ENCODE data around the gene PDGFC. TPM values are rescaled to one million over a fixed set of nuclear protein-coding genes. Genes with fewer than 3 reads are reported as not detected.

Gene PDGFC
- total RNA-seq, 1 experiment from 2014 or later = 9.8 TPM

- no peaks in the 10 kb centered on the region for H3K4me1 ChIP-seq (ENCODE audit: control insufficient read depth in 1 of 2, insufficient read depth in 2 of 2, low read length in 2 of 2)
- H3K9me3 ChIP-seq (ENCODE audit: control insufficient read depth in 1 of 2, insufficient read depth in 1 of 2, low read depth in 1 of 2, low read length in 2 of 2) = no peaks in the 10 kb centered on the region
- no peak overlapping the region for H2AFZ ChIP-seq (ENCODE audit: low read depth, low read length, poor library complexity, severe bottlenecking)
- no peak overlapping the region for H3K9ac ChIP-seq (ENCODE audit: low read length)
- ATAC-seq (no peak), DNase-seq (ENCODE audit: low read depth, low spot score) (no peak)
- RAD21 ChIA-PET (ENCODE audit: low non-redundant PET in 1 of 2, low total read pairs in 2 of 2, uncharacterized antibody in 2 of 2, unreplicated experiment in 2 of 2) = no interaction called here
- no peaks in the 10 kb centered on the region for H3K9me2 ChIP-seq (ENCODE audit: insufficient read depth)
- H4K20me1 ChIP-seq (ENCODE audit: insufficient read depth) = no peaks in the 10 kb centered on the region
- H3K4me3 ChIP-seq (replicated peaks in 1 of 2; ENCODE audit: low read depth in 1 of 2, low read length in 2 of 2) = no peak overlapping the region
- intact Hi-C loops (cut with micrococcal nuclease) = no loop called here
- TF ChIP-seq SRF (IDR thresholded peaks at IDR 0.05; ENCODE audit: low read depth) (no peak), EGR1 (IDR thresholded peaks at IDR 0.05; ENCODE audit: low read depth) (no peak), SIN3A (IDR thresholded peaks at IDR 0.05; ENCODE audit: low read depth) (no peak), ZNF274 (IDR thresholded peaks at IDR 0.05; ENCODE audit: low read depth, low read length) (no peak), YY1 (IDR thresholded peaks at IDR 0.05; ENCODE audit: extremely low read depth, insufficient replicate concordance, low read depth, low read length) (no peak), EZH2 (IDR thresholded peaks at IDR 0.05) (no peak), JUND (IDR thresholded peaks at IDR 0.05) (no peak), SP1 (IDR thresholded peaks at IDR 0.05; ENCODE audit: low read depth) (no peak), TCF7L2 (IDR thresholded peaks at IDR 0.05; ENCODE audit: borderline replicate concordance, extremely low read depth, insufficient read depth, insufficient read length) (no peak), CEBPB (IDR thresholded peaks at IDR 0.05; ENCODE audit: low read depth) (no peak), EZH2phosphoT487 (IDR thresholded peaks at IDR 0.05; ENCODE audit: borderline replicate concordance) (no peak), FOSL1 (IDR thresholded peaks at IDR 0.05; ENCODE audit: low read depth) (no peak), CBX3 (IDR thresholded peaks at IDR 0.05; ENCODE audit: low read depth) (no peak), ZFX (IDR thresholded peaks at IDR 0.05) (no peak)
- TF ChIP-seq, protein P1, sequence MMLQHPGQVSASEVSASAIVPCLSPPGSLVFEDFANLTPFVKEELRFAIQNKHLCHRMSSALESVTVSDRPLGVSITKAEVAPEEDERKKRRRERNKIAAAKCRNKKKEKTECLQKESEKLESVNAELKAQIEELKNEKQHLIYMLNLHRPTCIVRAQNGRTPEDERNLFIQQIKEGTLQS (IDR thresholded peaks at IDR 0.05) = no peak
- TF ChIP-seq, protein P2, sequence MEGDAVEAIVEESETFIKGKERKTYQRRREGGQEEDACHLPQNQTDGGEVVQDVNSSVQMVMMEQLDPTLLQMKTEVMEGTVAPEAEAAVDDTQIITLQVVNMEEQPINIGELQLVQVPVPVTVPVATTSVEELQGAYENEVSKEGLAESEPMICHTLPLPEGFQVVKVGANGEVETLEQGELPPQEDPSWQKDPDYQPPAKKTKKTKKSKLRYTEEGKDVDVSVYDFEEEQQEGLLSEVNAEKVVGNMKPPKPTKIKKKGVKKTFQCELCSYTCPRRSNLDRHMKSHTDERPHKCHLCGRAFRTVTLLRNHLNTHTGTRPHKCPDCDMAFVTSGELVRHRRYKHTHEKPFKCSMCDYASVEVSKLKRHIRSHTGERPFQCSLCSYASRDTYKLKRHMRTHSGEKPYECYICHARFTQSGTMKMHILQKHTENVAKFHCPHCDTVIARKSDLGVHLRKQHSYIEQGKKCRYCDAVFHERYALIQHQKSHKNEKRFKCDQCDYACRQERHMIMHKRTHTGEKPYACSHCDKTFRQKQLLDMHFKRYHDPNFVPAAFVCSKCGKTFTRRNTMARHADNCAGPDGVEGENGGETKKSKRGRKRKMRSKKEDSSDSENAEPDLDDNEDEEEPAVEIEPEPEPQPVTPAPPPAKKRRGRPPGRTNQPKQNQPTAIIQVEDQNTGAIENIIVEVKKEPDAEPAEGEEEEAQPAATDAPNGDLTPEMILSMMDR (IDR thresholded peaks at IDR 0.05 in 2 of 3, conservative IDR thresholded peaks at IDR 0.05 in 1 of 3; ENCODE audit: borderline replicate concordance in 1 of 3, insufficient read depth in 1 of 3, low read depth in 2 of 3, low read length in 2 of 3) = no peak
- TF ChIP-seq, protein P3, sequence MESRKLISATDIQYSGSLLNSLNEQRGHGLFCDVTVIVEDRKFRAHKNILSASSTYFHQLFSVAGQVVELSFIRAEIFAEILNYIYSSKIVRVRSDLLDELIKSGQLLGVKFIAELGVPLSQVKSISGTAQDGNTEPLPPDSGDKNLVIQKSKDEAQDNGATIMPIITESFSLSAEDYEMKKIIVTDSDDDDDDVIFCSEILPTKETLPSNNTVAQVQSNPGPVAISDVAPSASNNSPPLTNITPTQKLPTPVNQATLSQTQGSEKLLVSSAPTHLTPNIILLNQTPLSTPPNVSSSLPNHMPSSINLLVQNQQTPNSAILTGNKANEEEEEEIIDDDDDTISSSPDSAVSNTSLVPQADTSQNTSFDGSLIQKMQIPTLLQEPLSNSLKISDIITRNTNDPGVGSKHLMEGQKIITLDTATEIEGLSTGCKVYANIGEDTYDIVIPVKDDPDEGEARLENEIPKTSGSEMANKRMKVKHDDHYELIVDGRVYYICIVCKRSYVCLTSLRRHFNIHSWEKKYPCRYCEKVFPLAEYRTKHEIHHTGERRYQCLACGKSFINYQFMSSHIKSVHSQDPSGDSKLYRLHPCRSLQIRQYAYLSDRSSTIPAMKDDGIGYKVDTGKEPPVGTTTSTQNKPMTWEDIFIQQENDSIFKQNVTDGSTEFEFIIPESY (IDR thresholded peaks at IDR 0.05; ENCODE audit: extremely low read depth, insufficient replicate concordance, low read length) = no peak
- no peaks in the 10 kb centered on the region for H3K27me3 ChIP-seq (ENCODE audit: insufficient read depth, low read length)
- no peak overlapping the region for H3K27ac ChIP-seq (ENCODE audit: low read depth, low read length)
- no peaks in the 10 kb centered on the region for H3K36me3 ChIP-seq (ENCODE audit: control insufficient read depth in 1 of 2, insufficient read depth in 2 of 2, low read length in 2 of 2)
- no peaks in the 10 kb centered on the region for H3K79me2 ChIP-seq (ENCODE audit: insufficient read depth, low read length)
- H3K4me2 ChIP-seq (ENCODE audit: low read length) = no peak overlapping the region
- CTCF ChIA-PET = no interaction called here
- no TSS peak for BruUV-seq (replicated peaks)
- POLR2A ChIA-PET = no interaction called here
Measured at GRCh38 chr4:156711193-156711590, 260.4 kb downstream of the PDGFC start.
